ENCODE measurements around the gene GPM6B. TPM values are rescaled to one million over a fixed set of nuclear protein-coding genes. Genes with fewer than 3 reads are reported as not detected.
A peak's percentile ranks its signal among the peaks of the same experiment; 100 is the strongest.

GPM6B gene
- total RNA-seq, 1 experiment from 2014 or later = 99.8 TPM

DNA sequence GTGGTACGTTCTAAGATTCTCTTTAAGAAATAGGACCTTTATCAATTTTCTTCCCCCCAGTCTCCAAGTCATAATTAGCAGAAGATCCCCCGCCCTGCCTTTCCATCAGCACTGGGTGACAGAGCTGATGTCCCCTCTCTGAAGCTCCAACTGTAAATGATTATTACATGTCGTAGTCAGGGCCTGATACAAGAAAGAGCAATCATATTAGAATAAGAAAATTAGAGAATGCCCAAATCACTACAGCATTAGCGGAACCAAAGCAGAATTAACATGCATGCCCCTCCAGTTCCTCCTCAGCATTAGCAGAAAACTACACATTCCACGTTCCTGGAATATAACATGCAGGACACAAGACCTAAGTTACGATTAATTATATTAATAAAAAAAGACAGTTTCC is 717 bp downstream of the GPM6B start:
- ATAC-seq = no peak
- Mint-ChIP-seq H3K27ac (0 out of 2 replicates have a peak overlapping the region, but pooled peaks have one; percentile 20), H3K27me3 (ENCODE audit: low read depth) (no peaks in the 10 kb centered on the region)

More for the DNA sequence above, 717 bp downstream of the GPM6B start:
- no peak for TF ChIP-seq ESRRA (CRISPR knock-in tag; IDR thresholded peaks at IDR 0.05; ENCODE audit: borderline replicate concordance)
- no peak for TF ChIP-seq ZSCAN18 (CRISPR knock-in tag; IDR thresholded peaks at IDR 0.05)
- no peak for TF ChIP-seq ZNF425 (CRISPR knock-in tag; conservative IDR thresholded peaks at IDR 0.05)
- TF ChIP-seq, protein P1, sequence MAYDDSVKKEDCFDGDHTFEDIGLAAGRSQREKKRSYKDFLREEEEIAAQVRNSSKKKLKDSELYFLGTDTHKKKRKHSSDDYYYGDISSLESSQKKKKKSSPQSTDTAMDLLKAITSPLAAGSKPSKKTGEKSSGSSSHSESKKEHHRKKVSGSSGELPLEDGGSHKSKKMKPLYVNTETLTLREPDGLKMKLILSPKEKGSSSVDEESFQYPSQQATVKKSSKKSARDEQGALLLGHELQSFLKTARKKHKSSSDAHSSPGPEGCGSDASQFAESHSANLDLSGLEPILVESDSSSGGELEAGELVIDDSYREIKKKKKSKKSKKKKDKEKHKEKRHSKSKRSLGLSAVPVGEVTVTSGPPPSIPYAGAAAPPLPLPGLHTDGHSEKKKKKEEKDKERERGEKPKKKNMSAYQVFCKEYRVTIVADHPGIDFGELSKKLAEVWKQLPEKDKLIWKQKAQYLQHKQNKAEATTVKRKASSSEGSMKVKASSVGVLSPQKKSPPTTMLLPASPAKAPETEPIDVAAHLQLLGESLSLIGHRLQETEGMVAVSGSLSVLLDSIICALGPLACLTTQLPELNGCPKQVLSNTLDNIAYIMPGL (CRISPR knock-in tag; IDR thresholded peaks at IDR 0.05) = no peak
- no peak for TF ChIP-seq NR3C1 (CRISPR knock-in tag; conservative IDR thresholded peaks at IDR 0.05; ENCODE audit: low read depth)
- TF ChIP-seq ZNF671 (CRISPR knock-in tag; IDR thresholded peaks at IDR 0.05) = no peak
- TF ChIP-seq, protein P2, sequence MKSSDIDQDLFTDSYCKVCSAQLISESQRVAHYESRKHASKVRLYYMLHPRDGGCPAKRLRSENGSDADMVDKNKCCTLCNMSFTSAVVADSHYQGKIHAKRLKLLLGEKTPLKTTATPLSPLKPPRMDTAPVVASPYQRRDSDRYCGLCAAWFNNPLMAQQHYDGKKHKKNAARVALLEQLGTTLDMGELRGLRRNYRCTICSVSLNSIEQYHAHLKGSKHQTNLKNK (CRISPR knock-in tag; IDR thresholded peaks at IDR 0.05) = no peak
- no peak for TF ChIP-seq OVOL2 (CRISPR knock-in tag; IDR thresholded peaks at IDR 0.05; ENCODE audit: borderline replicate concordance)
- TF ChIP-seq, protein P3, sequence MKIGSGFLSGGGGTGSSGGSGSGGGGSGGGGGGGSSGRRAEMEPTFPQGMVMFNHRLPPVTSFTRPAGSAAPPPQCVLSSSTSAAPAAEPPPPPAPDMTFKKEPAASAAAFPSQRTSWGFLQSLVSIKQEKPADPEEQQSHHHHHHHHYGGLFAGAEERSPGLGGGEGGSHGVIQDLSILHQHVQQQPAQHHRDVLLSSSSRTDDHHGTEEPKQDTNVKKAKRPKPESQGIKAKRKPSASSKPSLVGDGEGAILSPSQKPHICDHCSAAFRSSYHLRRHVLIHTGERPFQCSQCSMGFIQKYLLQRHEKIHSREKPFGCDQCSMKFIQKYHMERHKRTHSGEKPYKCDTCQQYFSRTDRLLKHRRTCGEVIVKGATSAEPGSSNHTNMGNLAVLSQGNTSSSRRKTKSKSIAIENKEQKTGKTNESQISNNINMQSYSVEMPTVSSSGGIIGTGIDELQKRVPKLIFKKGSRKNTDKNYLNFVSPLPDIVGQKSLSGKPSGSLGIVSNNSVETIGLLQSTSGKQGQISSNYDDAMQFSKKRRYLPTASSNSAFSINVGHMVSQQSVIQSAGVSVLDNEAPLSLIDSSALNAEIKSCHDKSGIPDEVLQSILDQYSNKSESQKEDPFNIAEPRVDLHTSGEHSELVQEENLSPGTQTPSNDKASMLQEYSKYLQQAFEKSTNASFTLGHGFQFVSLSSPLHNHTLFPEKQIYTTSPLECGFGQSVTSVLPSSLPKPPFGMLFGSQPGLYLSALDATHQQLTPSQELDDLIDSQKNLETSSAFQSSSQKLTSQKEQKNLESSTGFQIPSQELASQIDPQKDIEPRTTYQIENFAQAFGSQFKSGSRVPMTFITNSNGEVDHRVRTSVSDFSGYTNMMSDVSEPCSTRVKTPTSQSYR (CRISPR knock-in tag; IDR thresholded peaks at IDR 0.05) = no peak
- TF ChIP-seq, protein P4, sequence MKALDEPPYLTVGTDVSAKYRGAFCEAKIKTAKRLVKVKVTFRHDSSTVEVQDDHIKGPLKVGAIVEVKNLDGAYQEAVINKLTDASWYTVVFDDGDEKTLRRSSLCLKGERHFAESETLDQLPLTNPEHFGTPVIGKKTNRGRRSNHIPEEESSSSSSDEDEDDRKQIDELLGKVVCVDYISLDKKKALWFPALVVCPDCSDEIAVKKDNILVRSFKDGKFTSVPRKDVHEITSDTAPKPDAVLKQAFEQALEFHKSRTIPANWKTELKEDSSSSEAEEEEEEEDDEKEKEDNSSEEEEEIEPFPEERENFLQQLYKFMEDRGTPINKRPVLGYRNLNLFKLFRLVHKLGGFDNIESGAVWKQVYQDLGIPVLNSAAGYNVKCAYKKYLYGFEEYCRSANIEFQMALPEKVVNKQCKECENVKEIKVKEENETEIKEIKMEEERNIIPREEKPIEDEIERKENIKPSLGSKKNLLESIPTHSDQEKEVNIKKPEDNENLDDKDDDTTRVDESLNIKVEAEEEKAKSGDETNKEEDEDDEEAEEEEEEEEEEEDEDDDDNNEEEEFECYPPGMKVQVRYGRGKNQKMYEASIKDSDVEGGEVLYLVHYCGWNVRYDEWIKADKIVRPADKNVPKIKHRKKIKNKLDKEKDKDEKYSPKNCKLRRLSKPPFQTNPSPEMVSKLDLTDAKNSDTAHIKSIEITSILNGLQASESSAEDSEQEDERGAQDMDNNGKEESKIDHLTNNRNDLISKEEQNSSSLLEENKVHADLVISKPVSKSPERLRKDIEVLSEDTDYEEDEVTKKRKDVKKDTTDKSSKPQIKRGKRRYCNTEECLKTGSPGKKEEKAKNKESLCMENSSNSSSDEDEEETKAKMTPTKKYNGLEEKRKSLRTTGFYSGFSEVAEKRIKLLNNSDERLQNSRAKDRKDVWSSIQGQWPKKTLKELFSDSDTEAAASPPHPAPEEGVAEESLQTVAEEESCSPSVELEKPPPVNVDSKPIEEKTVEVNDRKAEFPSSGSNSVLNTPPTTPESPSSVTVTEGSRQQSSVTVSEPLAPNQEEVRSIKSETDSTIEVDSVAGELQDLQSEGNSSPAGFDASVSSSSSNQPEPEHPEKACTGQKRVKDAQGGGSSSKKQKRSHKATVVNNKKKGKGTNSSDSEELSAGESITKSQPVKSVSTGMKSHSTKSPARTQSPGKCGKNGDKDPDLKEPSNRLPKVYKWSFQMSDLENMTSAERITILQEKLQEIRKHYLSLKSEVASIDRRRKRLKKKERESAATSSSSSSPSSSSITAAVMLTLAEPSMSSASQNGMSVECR (CRISPR knock-in tag; IDR thresholded peaks at IDR 0.05; ENCODE audit: borderline replicate concordance) = no peak
- TF ChIP-seq KAT7 (CRISPR knock-in tag; IDR thresholded peaks at IDR 0.05; ENCODE audit: borderline replicate concordance) = no peak
- TF ChIP-seq, protein P5, sequence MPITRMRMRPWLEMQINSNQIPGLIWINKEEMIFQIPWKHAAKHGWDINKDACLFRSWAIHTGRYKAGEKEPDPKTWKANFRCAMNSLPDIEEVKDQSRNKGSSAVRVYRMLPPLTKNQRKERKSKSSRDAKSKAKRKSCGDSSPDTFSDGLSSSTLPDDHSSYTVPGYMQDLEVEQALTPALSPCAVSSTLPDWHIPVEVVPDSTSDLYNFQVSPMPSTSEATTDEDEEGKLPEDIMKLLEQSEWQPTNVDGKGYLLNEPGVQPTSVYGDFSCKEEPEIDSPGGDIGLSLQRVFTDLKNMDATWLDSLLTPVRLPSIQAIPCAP (CRISPR knock-in tag; IDR thresholded peaks at IDR 0.05) = no peak
- no peak for TF ChIP-seq MLX (CRISPR knock-in tag; IDR thresholded peaks at IDR 0.05)
- no peak for TF ChIP-seq FOXJ3 (CRISPR knock-in tag; IDR thresholded peaks at IDR 0.05; ENCODE audit: borderline replicate concordance)
- no peak for TF ChIP-seq MYBL2 (CRISPR knock-in tag; IDR thresholded peaks at IDR 0.05)
- Mint-ChIP-seq H3K4me1 (peaks cover 41% of the 10 kb centered on the region), H3K4me3 (no peak overlapping the region), H3K9me3 (no peaks in the 10 kb centered on the region), H3K36me3 (no peaks in the 10 kb centered on the region)
- no peak for DNase-seq (ENCODE audit: low spot score)
- ChIA-PET CTCF (no interaction called here), POLR2A (no interaction called here)

Measured in WTC11 (cell line).